K562 (cell line): Measurements from ENCODE around the gene UNC119. TPM values are rescaled to one million over a fixed set of nuclear protein-coding genes. Genes with fewer than 3 reads are reported as not detected.

Experiments
- ATAC-seq: fragments of 200-7000 bp; cut with Tn5 transposase; 3 replicates; pipeline ENCODE4 v1.9.1; 2020; ENCODE audit warnings: moderate library complexity
- BruUV-seq: library from RNA; stranded (reverse); fragments of 400-500 nt; replicated peaks from 2 replicates; lab custom pipeline; 2021; lab: Mats Ljungman, UMichigan
- CTCF ChIA-PET: fragments of 300-600 bp; formaldehyde crosslinking; extraction: SDS; loops from one replicate; lab custom pipeline; 2021; ENCODE audit warnings: low intra/inter-chr PET ratio; lab: Yijun Ruan, JAX
- POLR2A ChIA-PET: fragments of 300-600, 350-650 bp; sonication (Branson Sonifier 250); formaldehyde crosslinking; extraction: SDS; loops from one replicate; lab custom pipeline; 2021; ENCODE audit warnings: antibody characterized with exemption, inconsistent platforms; lab: Yijun Ruan, JAX
- DNase-seq, 4 experiments: peaks; one replicate each; pipeline versions ENCODE4 v3.0.0 to v3.0.0-alpha.2; 2011 to 2018; ENCODE audit warnings: low spot score in 3 of 4, mixed read lengths in 3 of 4; ENCODE audit errors: extremely low read depth in 1 of 4
- FAIRE-seq: peaks from 2 replicates; lab custom pipeline; 2011; peaks lifted over from hg19 to GRCh38; lab: Jason Lieb, UNC
- H2AFZ ChIP-seq: 2 replicates; pipeline ENCODE4 v1.6.0; 2011; ENCODE audit warnings: low read depth, low read length, control low read depth, inconsistent platforms
- H3K27ac ChIP-seq: fragments of 200-600 bp; 3 replicates; pipeline ENCODE4 v1.8.0; 2011; ENCODE audit warnings: low read depth, mild to moderate bottlenecking, control low read depth, inconsistent platforms, low read length, moderate library complexity, mixed read lengths; ENCODE audit errors: extremely low read depth
- H3K27me3 ChIP-seq, 2 experiments: fragments of 300-600 bp in 1 of 2; 2 replicates in 1 of 2; 3 replicates in 1 of 2; pipeline versions ENCODE4 v1.6.0 to v1.8.0; 2011; ENCODE audit warnings: inconsistent platforms in 2 of 2, low read length in 2 of 2, mild to moderate bottlenecking in 1 of 2, mixed read lengths in 1 of 2, moderate library complexity in 1 of 2; ENCODE audit not compliant: control insufficient read depth in 2 of 2, insufficient read depth in 2 of 2
- H3K36me3 ChIP-seq: fragments of 300-600 bp; 3 replicates; pipeline ENCODE4 v1.8.0; 2011; ENCODE audit warnings: mild to moderate bottlenecking, low read length, inconsistent platforms; ENCODE audit not compliant: control insufficient read depth, insufficient read depth
- H3K4me1 ChIP-seq, 2 experiments: fragments of 200-600 bp in 1 of 2; replicated peaks in 1 of 2; 2 replicates in 1 of 2; 3 replicates in 1 of 2; pipeline versions ENCODE4 v1.5.1 to v1.8.0; 2011; ENCODE audit warnings: inconsistent platforms in 2 of 2, low read length in 2 of 2, mild to moderate bottlenecking in 1 of 2, mixed read lengths in 1 of 2, moderate library complexity in 1 of 2; ENCODE audit not compliant: control insufficient read depth in 2 of 2, insufficient read depth in 2 of 2
- H3K4me2 ChIP-seq: 2 replicates; pipeline ENCODE4 v1.6.1; 2011; ENCODE audit warnings: low read length, control low read depth, inconsistent platforms, mixed read lengths; ENCODE audit not compliant: insufficient read depth
- H3K4me3 ChIP-seq: fragments of 200-600 bp; sonication (generic), shearing (Covaris generic); 2 replicates; pipeline ENCODE4 v1.5.1; 2016; ENCODE audit warnings: control low read depth, inconsistent platforms
- H3K79me2 ChIP-seq: fragments of 200-600 bp; 3 replicates; pipeline ENCODE4 v1.8.0; 2011; ENCODE audit warnings: low read length, inconsistent platforms; ENCODE audit not compliant: control insufficient read depth, insufficient read depth
- H3K9ac ChIP-seq, 2 experiments: 2 replicates each; pipeline versions ENCODE4 v1.6.0 to v1.6.1; 2011; ENCODE audit warnings: low read depth in 2 of 2, low read length in 2 of 2, control low read depth in 1 of 2, inconsistent platforms in 1 of 2, mild to moderate bottlenecking in 1 of 2, mixed read lengths in 1 of 2; ENCODE audit not compliant: insufficient read depth in 1 of 2
- H3K9me1 ChIP-seq: one replicate; pipeline ENCODE4 v1.6.0; 2011; ENCODE audit warnings: inconsistent platforms, mild to moderate bottlenecking, low read length, moderate library complexity; ENCODE audit not compliant: control insufficient read depth, insufficient read depth
- H3K9me3 ChIP-seq: replicated peaks from 2 replicates; pipeline ENCODE4 v1.5.1; 2011; ENCODE audit warnings: low read depth, low read length, inconsistent platforms; ENCODE audit not compliant: control insufficient read depth, insufficient read depth
- H4K20me1 ChIP-seq: replicated peaks from 2 replicates; pipeline ENCODE4 v1.6.1; 2011; ENCODE audit warnings: low read length, inconsistent platforms, mixed read lengths; ENCODE audit not compliant: control insufficient read depth, insufficient read depth
- RCOR1 ChIP-seq, 2 experiments: IDR thresholded peaks; 2 replicates each; pipeline ENCODE4 v1.6.1; 2012; ENCODE audit warnings: low read depth in 2 of 2, low read length in 2 of 2, borderline replicate concordance in 1 of 2, improper control_type of control experiment in 1 of 2
- SPI1 ChIP-seq: IDR thresholded peaks from 2 replicates; pipeline ENCODE4 v1.6.1; 2011; ENCODE audit warnings: low read depth, low read length, control low read depth, borderline replicate concordance
- ZBTB17 ChIP-seq: fragments of 450-650 bp; formaldehyde crosslinking; IDR thresholded peaks from 2 replicates; pipeline ENCODE4 v1.4.0; 2020; ENCODE audit warnings: mild to moderate bottlenecking
- ZFP36 ChIP-seq: fragments of 150-350 bp; IDR thresholded peaks from 2 replicates; pipeline ENCODE4 v1.6.1; 2018; ENCODE audit warnings: low read length, low read depth; ENCODE audit not compliant: partially characterized antibody
- WGBS: fragments of 100-300 bp; shearing (Covaris generic); methylation state at CpG from one replicate; pipeline ENCODE4 v1.1.6; 2016; ENCODE audit warnings: low coverage, mixed read lengths; ENCODE audit not compliant: insufficient coverage; ENCODE audit errors: missing lambda C conversion rate; 5-methylcytosine and 5-hydroxymethylcytosine counted together
- in situ Hi-C: fragments of 300-500 bp; cut with MboI; formaldehyde crosslinking; loops from 4 replicates; pipeline ENCODE4 v1.15.0; 2018; ENCODE audit warnings: inconsistent platforms, mixed read lengths
- intact Hi-C: fragments of 100-400 bp; cut with micrococcal nuclease; formaldehyde crosslinking; loops from 2 replicates; pipeline ENCODE4 v1.14.2; 2022
- polyA plus RNA-seq, 8 experiments: library from polyadenylated mRNA; depleted of rRNA in 4 of 8; stranded (reverse) in 5 of 8; unstranded in 3 of 8; fragments of >200 nt; fragmentation: Nextera tagmentation in 2 of 8; fragmentation: Illumina TruSeq in 1 of 8; extraction: Ambion mirVana in 2 of 8; extraction: Trizol in 1 of 8; gene quantifications; 2 replicates each; pipeline versions ENCODE4 v1.2.1 to v1.2.3, GENCODE V29; 2011 to 2014; ENCODE audit warnings: inconsistent platforms in 1 of 8, missing spikeins in 1 of 8
- total RNA-seq, 7 experiments: library from RNA; depleted of rRNA in 6 of 7; stranded (reverse); fragments of >200 nt in 6 of 7; fragmentation: Illumina TruSeq in 2 of 7; extraction: Trizol in 2 of 7; gene quantifications; 2 replicates each; pipeline versions ENCODE4 v1.2.1 to v1.2.3, GENCODE V29; 2011 to 2021; ENCODE audit warnings: low replicate concordance in 1 of 7

The UNC119 gene
- total and polyA plus RNA-seq, 9 of the 15 experiments (the other 6 are each of a cell fraction or from before 2014, with no cell fraction given): 0.37 to 47.7 (median 16.3) TPM

DNA sequence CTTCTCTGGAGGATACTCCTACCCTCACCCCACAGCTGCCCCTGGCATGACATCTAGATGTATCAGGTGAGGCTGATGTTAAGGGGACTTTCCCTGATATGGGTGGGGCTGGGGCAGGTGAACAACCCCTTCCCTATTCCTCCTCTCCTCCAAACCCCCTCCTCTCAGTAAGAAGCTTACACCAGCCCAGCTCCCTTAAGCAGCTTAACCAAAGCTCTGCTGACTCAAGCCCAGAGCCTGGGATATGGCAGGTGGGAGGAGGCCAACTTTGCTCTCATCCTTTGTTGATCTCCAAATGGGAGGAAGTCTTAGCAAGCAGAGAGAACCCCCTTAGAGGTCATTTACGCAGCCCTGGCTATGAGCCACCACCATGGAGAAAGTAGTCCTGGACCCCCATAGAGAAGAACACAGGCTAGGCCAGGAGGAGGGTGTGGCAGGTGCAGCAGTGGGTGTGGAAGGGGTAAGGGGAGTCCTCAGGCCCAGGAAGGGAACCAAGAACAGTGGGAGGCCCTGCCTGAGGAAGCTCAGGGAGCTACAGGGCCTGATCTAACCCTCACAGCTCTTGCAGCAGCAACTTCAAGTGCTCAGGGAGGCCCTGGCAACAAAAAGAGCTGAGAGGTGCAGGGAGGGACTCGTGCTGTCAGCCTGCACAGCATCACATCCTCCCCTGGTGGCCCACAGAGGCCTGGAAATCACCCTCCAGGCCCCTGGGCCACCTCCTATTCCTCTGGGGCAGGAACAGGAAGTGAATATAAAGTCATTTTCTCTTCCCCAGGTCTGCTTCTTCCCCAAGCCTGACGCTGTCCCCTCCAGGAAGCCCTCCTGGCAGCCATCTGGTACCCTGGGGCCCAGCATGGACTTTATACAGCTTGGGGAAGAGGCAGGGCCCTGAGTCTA, 2.9 kb downstream of the UNC119 start:
- intact Hi-C loops (loop anchor here (5.0 kb wide), 1 partner anchor 37 kb away; no protein-coding TSS in a partner anchor), in situ Hi-C loops (no loop called here)
- no peaks in the 10 kb centered on the region for H3K9me3 ChIP-seq
- peaks cover 3% of the 10 kb centered on the region; the same call in 2 of the 3 replicates for H3K79me2 ChIP-seq
- H3K9me1 ChIP-seq: peaks cover 4% of the 10 kb centered on the region
- no peak overlapping the region for H3K4me3 ChIP-seq
- peak; percentile 42; the same call in 1 of the 2 replicates for TF ChIP-seq SPI1
- TF ChIP-seq ZBTB17 (CRISPR knock-in tag): no peak
- TF ChIP-seq RCOR1 (IDR thresholded peaks at IDR 0.05; ENCODE audit: borderline replicate concordance in 1 of 2, low read depth in 2 of 2, low read length in 2 of 2): no peak
- TF ChIP-seq ZFP36: peak; percentile 70
- no peak overlapping the region for H3K4me2 ChIP-seq
- H3K27me3 ChIP-seq: no peaks in the 10 kb centered on the region
- DNase-seq (no peak), FAIRE-seq (no peak), ATAC-seq (no peak)
- ChIA-PET POLR2A (interaction anchor here (0.5 to 1.5 kb wide), 2 partner anchors 18 to 54 kb away, joined by 3 to 6 read pairs; no protein-coding TSS in a partner anchor), CTCF (interaction anchor here (0.6 kb wide), 1 partner anchor 161 kb away, joined by 3 read pairs; no protein-coding TSS in a partner anchor)
- peaks cover 13 to 27% of the 10 kb centered on the region in 2 experiments; a peak in 4 of 5 replicates for H3K4me1 ChIP-seq
- 51% methylated on average over 3 of the region's 3 CpGs for WGBS
- peak overlapping the region in 1 of 2 experiments; percentile 59; a peak in 1 of 4 replicates for H3K9ac ChIP-seq
- no peak overlapping the region for H2AFZ ChIP-seq
- H3K27ac ChIP-seq: no peak overlapping the region
- H3K36me3 ChIP-seq: peaks cover 20% of the 10 kb centered on the region
- peaks cover 4% of the 10 kb centered on the region for H4K20me1 ChIP-seq
- BruUV-seq: no TSS peak
